HUES48 (cell line): ENCODE measurements around the gene CNKSR2.

Source experiments
- H3K27ac ChIP-seq: one replicate; pipeline ENCODE4 v1.7.0; 2013; ENCODE audit warnings: low read depth, low read length, inconsistent platforms
- H3K27me3 ChIP-seq: 2 replicates; pipeline ENCODE4 v1.6.1; 2013; ENCODE audit warnings: mild to moderate bottlenecking, low read length; ENCODE audit not compliant: control insufficient read depth, insufficient read depth
- H3K36me3 ChIP-seq: 2 replicates; pipeline ENCODE4 v1.6.1; 2013; ENCODE audit warnings: low read length; ENCODE audit not compliant: control insufficient read depth, insufficient read depth
- H3K4me1 ChIP-seq: 2 replicates; pipeline ENCODE4 v1.6.1; 2013; ENCODE audit warnings: mild to moderate bottlenecking, low read length; ENCODE audit not compliant: control insufficient read depth, insufficient read depth
- H3K4me3 ChIP-seq: 2 replicates; pipeline ENCODE4 v1.5.1; 2013; ENCODE audit warnings: mild to moderate bottlenecking, low read depth, low read length
- H3K9ac ChIP-seq: 2 replicates; pipeline ENCODE4 v1.6.1; 2013; ENCODE audit warnings: mild to moderate bottlenecking, low read depth, low read length, moderate library complexity
- H3K9me3 ChIP-seq: 2 replicates; pipeline ENCODE4 v1.6.1; 2013; ENCODE audit warnings: low read length; ENCODE audit not compliant: control insufficient read depth, insufficient read depth

Gene CNKSR2

GRCh38 chrX:21374163-21374993 lies at the start of gene CNKSR2:
Gene CNKSR2, plus strand, starts transcription at chrX:21374418. Its CDS starts 480 bp downstream, at chrX:21374898.
- peak within 1 kb of the TSS; percentile 71; the same call in 1 of the 2 replicates for H3K9ac ChIP-seq
- H3K4me1 ChIP-seq, result peaks cover 15% of the 10 kb centered on the region; the same call in 1 of the 2 replicates
- peaks cover 22% of the 10 kb centered on the region for H3K27me3 ChIP-seq
- H3K4me3 ChIP-seq, result peak within 1 kb of the TSS; percentile 87
- H3K27ac ChIP-seq, result peak within 1 kb of the TSS; percentile 28
- H3K36me3 ChIP-seq, result no peaks in the 10 kb centered on the region
- no peaks in the 10 kb centered on the region for H3K9me3 ChIP-seq

GRCh38 chrX:21354725-21355124 lies 19.5 kb upstream of the CNKSR2 start:
- Histone ChIP-seq H3K27ac (no peak overlapping the region), H3K27me3 (no peaks in the 10 kb centered on the region), H3K4me3 (no peak overlapping the region), H3K9me3 (no peaks in the 10 kb centered on the region), H3K4me1 (no peaks in the 10 kb centered on the region), H3K9ac (no peak overlapping the region), H3K36me3 (no peaks in the 10 kb centered on the region)

- Histone ChIP-seq H3K4me1 (no peaks in the 10 kb centered on the region), H3K27me3 (no peaks in the 10 kb centered on the region), H3K9me3 (no peaks in the 10 kb centered on the region), H3K9ac (no peak overlapping the region), H3K4me3 (no peak overlapping the region), H3K36me3 (no peaks in the 10 kb centered on the region), H3K27ac (no peak overlapping the region)
Observed at GRCh38 chrX:21355831-21356230, 18.4 kb upstream of the CNKSR2 start.

- H3K9ac ChIP-seq, result no peak overlapping the region
- no peak overlapping the region for H3K27ac ChIP-seq
- no peaks in the 10 kb centered on the region for H3K36me3 ChIP-seq
- no peaks in the 10 kb centered on the region for H3K9me3 ChIP-seq
- no peak overlapping the region for H3K4me3 ChIP-seq
- peaks cover 12% of the 10 kb centered on the region for H3K27me3 ChIP-seq
- H3K4me1 ChIP-seq, result peaks cover 4% of the 10 kb centered on the region; the same call in 1 of the 2 replicates
Observed at GRCh38 chrX:21369613-21370012, 4.6 kb upstream of the CNKSR2 start.

GRCh38 chrX:21373001-21373400 lies 1.2 kb upstream of the CNKSR2 start:
- no peaks in the 10 kb centered on the region for H3K9me3 ChIP-seq
- peaks cover 14% of the 10 kb centered on the region; the same call in 1 of the 2 replicates for H3K4me1 ChIP-seq
- H3K27me3 ChIP-seq, result peaks cover 22% of the 10 kb centered on the region
- H3K36me3 ChIP-seq, result no peaks in the 10 kb centered on the region
- peak overlapping the region; percentile 87 for H3K4me3 ChIP-seq
- no peak overlapping the region for H3K9ac ChIP-seq
- H3K27ac ChIP-seq, result no peak overlapping the region

- Histone ChIP-seq H3K36me3 (no peaks in the 10 kb centered on the region), H3K9ac (peak overlapping the region; percentile 71; the same call in 1 of the 2 replicates), H3K9me3 (no peaks in the 10 kb centered on the region), H3K27ac (no peak overlapping the region), H3K27me3 (peaks cover 22% of the 10 kb centered on the region), H3K4me3 (peak overlapping the region; percentile 87), H3K4me1 (peaks cover 14% of the 10 kb centered on the region; the same call in 1 of the 2 replicates)
Observed at GRCh38 chrX:21373637-21374162, 518 bp upstream of the CNKSR2 start.

GRCh38 chrX:21374994-21375707 lies 933 bp downstream of the CNKSR2 start:
- peak overlapping the region; percentile 87 for H3K4me3 ChIP-seq
- peak overlapping the region; percentile 71; the same call in 1 of the 2 replicates for H3K9ac ChIP-seq

GRCh38 chrX:21375708-21376009 lies 1.4 kb downstream of the CNKSR2 start:
- H3K9ac ChIP-seq, result no peak overlapping the region
- peak overlapping the region; percentile 87 for H3K4me3 ChIP-seq
- no peaks in the 10 kb centered on the region for H3K36me3 ChIP-seq
- peaks cover 22% of the 10 kb centered on the region; the same call in 1 of the 2 replicates for H3K4me1 ChIP-seq
- peaks cover 22% of the 10 kb centered on the region for H3K27me3 ChIP-seq
- H3K27ac ChIP-seq, result no peak overlapping the region
- H3K9me3 ChIP-seq, result no peaks in the 10 kb centered on the region

More at GRCh38 chrX:21374994-21375707, 933 bp downstream of the CNKSR2 start:
- peaks cover 22% of the 10 kb centered on the region; the same call in 1 of the 2 replicates for H3K4me1 ChIP-seq
- H3K27ac ChIP-seq, result peak overlapping the region; percentile 28
- H3K36me3 ChIP-seq, result no peaks in the 10 kb centered on the region
- peaks cover 22% of the 10 kb centered on the region for H3K27me3 ChIP-seq
- H3K9me3 ChIP-seq, result no peaks in the 10 kb centered on the region

GRCh38 chrX:21376636-21377035 lies 2.4 kb downstream of the CNKSR2 start:
- Histone ChIP-seq H3K4me1 (peaks cover 27% of the 10 kb centered on the region; the same call in 1 of the 2 replicates), H3K4me3 (peak overlapping the region; percentile 87), H3K27ac (no peak overlapping the region), H3K27me3 (peaks cover 22% of the 10 kb centered on the region), H3K9ac (no peak overlapping the region), H3K36me3 (no peaks in the 10 kb centered on the region), H3K9me3 (no peaks in the 10 kb centered on the region)

GRCh38 chrX:21379991-21380390 lies 5.8 kb downstream of the CNKSR2 start:
- Histone ChIP-seq H3K27ac (no peak overlapping the region), H3K27me3 (peaks cover 10% of the 10 kb centered on the region; the same call in 1 of the 2 replicates), H3K4me3 (no peak overlapping the region), H3K4me1 (peaks cover 49% of the 10 kb centered on the region), H3K36me3 (no peaks in the 10 kb centered on the region), H3K9me3 (no peaks in the 10 kb centered on the region), H3K9ac (no peak overlapping the region)
